ENCODE data around the gene ADGRD1.

The ADGRD1 gene

GRCh38 chr12:131090274-131091210 is 136.8 kb downstream of the ADGRD1 start:
- no peak for DNase-seq (ENCODE audit: low read depth in 2 of 2)

- no peak for DNase-seq (ENCODE audit: low read depth in 2 of 2)
Measured at GRCh38 chr12:131091413-131091975, 137.8 kb downstream of the ADGRD1 start.

GRCh38 chr12:131091976-131092691 is 138.4 kb downstream of the ADGRD1 start:
- DNase-seq (ENCODE audit: low read depth in 2 of 2) = no peak

GRCh38 chr12:131092901-131093603 is 139.3 kb downstream of the ADGRD1 start:
- no peak for DNase-seq (ENCODE audit: low read depth in 2 of 2)

- DNase-seq (ENCODE audit: low read depth in 2 of 2) = no peak
Measured at GRCh38 chr12:131093604-131093955, 139.9 kb downstream of the ADGRD1 start.

GRCh38 chr12:131093971-131094830 is 140.5 kb downstream of the ADGRD1 start:
- DNase-seq (ENCODE audit: low read depth in 2 of 2) = no peak

- DNase-seq (ENCODE audit: low read depth in 2 of 2) = no peak
Measured at GRCh38 chr12:131094831-131095805, 141.4 kb downstream of the ADGRD1 start.

GRCh38 chr12:131095826-131096680 is 142.3 kb downstream of the ADGRD1 start:
- DNase-seq (ENCODE audit: low read depth in 2 of 2) = no peak

GRCh38 chr12:131096681-131097181 is 143.0 kb downstream of the ADGRD1 start:
- no peak for DNase-seq (ENCODE audit: low read depth in 2 of 2)

- no peak for DNase-seq (ENCODE audit: low read depth in 2 of 2)
Measured at GRCh38 chr12:131097202-131098177, 143.8 kb downstream of the ADGRD1 start.

GRCh38 chr12:131098178-131098981 is 144.7 kb downstream of the ADGRD1 start:
- DNase-seq (ENCODE audit: low read depth in 2 of 2) = no peak

GRCh38 chr12:131100031-131100674 is 146.4 kb downstream of the ADGRD1 start:
- DNase-seq (ENCODE audit: low read depth in 2 of 2) = no peak

GRCh38 chr12:131101006-131101405 is 147.3 kb downstream of the ADGRD1 start:
- no peak for DNase-seq (ENCODE audit: low read depth in 2 of 2)

- DNase-seq (ENCODE audit: low read depth in 2 of 2) = no peak
Measured at GRCh38 chr12:131101703-131102492, 148.2 kb downstream of the ADGRD1 start.

GRCh38 chr12:131102493-131102931 is 148.8 kb downstream of the ADGRD1 start:
- no peak for DNase-seq (ENCODE audit: low read depth in 2 of 2)

All from fibroblast of skin of left biceps (primary cell).